HCT116 (cell line): Measurements from ENCODE around the gene PRKCQ.

Source experiments
- CBX3 ChIP-seq: IDR thresholded peaks from 2 replicates; pipeline ENCODE4 v1.6.1; 2012; ENCODE audit warnings: low read depth
- EZH2phosphoT487 ChIP-seq: fragments of 200-600 bp; IDR thresholded peaks from 2 replicates; pipeline ENCODE4 v1.6.1; 2018; ENCODE audit warnings: antibody characterized with exemption, borderline replicate concordance
- POLR2AphosphoS5 ChIP-seq: IDR thresholded peaks from 2 replicates; pipeline ENCODE4 v1.6.1; 2011; ENCODE audit warnings: mild to moderate bottlenecking, low read depth, low read length, moderate library complexity
- REST ChIP-seq: IDR thresholded peaks from 2 replicates; pipeline ENCODE4 v1.6.1; 2012; ENCODE audit warnings: low read depth
- YY1 ChIP-seq: IDR thresholded peaks from 2 replicates; pipeline ENCODE4 v1.6.1; 2011; ENCODE audit warnings: low read length, low read depth, moderate library complexity, mild to moderate bottlenecking; ENCODE audit not compliant: insufficient replicate concordance; ENCODE audit errors: extremely low read depth
- ZNF274 ChIP-seq: fragments of 200-500 bp; sonication (Bioruptor generic); IDR thresholded peaks from 2 replicates; pipeline ENCODE4 v1.6.1; 2014; ENCODE audit warnings: mild to moderate bottlenecking, low read depth, low read length, inconsistent platforms
- TF ChIP-seq, protein P1 (sequence below), 3 experiments: fragments of 200-600 bp in 1 of 3; sonication (generic) in 1 of 3; IDR thresholded peaks in 2 of 3; conservative IDR thresholded peaks in 1 of 3; 2 replicates each; pipeline ENCODE4 v1.5.1; 2012 to 2017; ENCODE audit warnings: low read depth in 2 of 3, low read length in 2 of 3, antibody characterized with exemption in 1 of 3, borderline replicate concordance in 1 of 3, control low read depth in 1 of 3, mild to moderate bottlenecking in 1 of 3, mixed read lengths in 1 of 3, mixed run types in 1 of 3, moderate library complexity in 1 of 3; ENCODE audit not compliant: insufficient read depth in 1 of 3

DNA sequence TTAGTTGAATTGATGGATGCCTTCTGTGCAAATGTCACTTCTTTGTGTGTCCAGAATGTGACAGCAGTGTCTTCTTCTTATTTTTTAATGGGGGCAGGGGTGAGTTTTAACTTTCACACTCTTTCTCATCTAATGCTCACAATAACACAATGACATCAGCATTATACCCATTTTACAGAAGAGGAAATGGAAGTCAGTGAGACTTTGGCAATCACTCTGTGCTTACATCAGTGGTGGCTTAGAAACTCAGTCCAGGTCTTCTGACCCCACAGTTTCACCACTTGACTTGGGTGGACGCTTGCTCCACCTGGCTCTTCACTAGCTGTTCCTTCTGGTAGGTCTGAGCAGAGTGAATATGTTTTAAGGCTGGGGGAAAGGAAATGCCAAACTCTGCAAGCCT, 124.0 kb downstream of the PRKCQ start:
- no peak for TF ChIP-seq CBX3
- no peak for TF ChIP-seq EZH2phosphoT487
- TF ChIP-seq, protein P1, sequence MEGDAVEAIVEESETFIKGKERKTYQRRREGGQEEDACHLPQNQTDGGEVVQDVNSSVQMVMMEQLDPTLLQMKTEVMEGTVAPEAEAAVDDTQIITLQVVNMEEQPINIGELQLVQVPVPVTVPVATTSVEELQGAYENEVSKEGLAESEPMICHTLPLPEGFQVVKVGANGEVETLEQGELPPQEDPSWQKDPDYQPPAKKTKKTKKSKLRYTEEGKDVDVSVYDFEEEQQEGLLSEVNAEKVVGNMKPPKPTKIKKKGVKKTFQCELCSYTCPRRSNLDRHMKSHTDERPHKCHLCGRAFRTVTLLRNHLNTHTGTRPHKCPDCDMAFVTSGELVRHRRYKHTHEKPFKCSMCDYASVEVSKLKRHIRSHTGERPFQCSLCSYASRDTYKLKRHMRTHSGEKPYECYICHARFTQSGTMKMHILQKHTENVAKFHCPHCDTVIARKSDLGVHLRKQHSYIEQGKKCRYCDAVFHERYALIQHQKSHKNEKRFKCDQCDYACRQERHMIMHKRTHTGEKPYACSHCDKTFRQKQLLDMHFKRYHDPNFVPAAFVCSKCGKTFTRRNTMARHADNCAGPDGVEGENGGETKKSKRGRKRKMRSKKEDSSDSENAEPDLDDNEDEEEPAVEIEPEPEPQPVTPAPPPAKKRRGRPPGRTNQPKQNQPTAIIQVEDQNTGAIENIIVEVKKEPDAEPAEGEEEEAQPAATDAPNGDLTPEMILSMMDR (IDR thresholded peaks at IDR 0.05 in 2 of 3, conservative IDR thresholded peaks at IDR 0.05 in 1 of 3; ENCODE audit: borderline replicate concordance in 1 of 3, insufficient read depth in 1 of 3, low read depth in 2 of 3, low read length in 2 of 3): no peak
- TF ChIP-seq REST: no peak
- TF ChIP-seq ZNF274: no peak
- no peak for TF ChIP-seq POLR2AphosphoS5
- TF ChIP-seq YY1: no peak
